Fibroblast of lung (primary cell): ENCODE results near the gene TTI1. TPM values are rescaled to one million over a fixed set of nuclear protein-coding genes. Genes with fewer than 3 reads are reported as not detected.

Source experiments
- DNase-seq, 2 donors: peaks; one replicate each; pipeline versions ENCODE4 v3.0.0 to v3.0.0-alpha.2; 2010; ENCODE audit warnings: low read depth in 2 of 2
- H2AFZ ChIP-seq: 2 replicates; pipeline ENCODE4 v1.5.1; 2012; ENCODE audit warnings: low read length, control low read depth, inconsistent platforms
- H3K27ac ChIP-seq: 2 replicates; pipeline ENCODE4 v1.5.1; 2011; ENCODE audit warnings: low read length, control low read depth; ENCODE audit not compliant: insufficient read depth
- H3K27me3 ChIP-seq: 2 replicates; pipeline ENCODE4 v1.5.1; 2011; ENCODE audit warnings: mild to moderate bottlenecking, low read length; ENCODE audit not compliant: control insufficient read depth, insufficient read depth
- H3K36me3 ChIP-seq: 2 replicates; pipeline ENCODE4 v1.5.1; 2011; ENCODE audit warnings: low read length; ENCODE audit not compliant: control insufficient read depth, insufficient read depth
- H3K4me1 ChIP-seq: 2 replicates; pipeline ENCODE4 v1.5.1; 2011; ENCODE audit warnings: low read length; ENCODE audit not compliant: control insufficient read depth, insufficient read depth; ENCODE audit errors: extremely low read depth
- H3K4me2 ChIP-seq: 2 replicates; pipeline ENCODE4 v1.5.1; 2011; ENCODE audit warnings: low read length, control low read depth; ENCODE audit not compliant: insufficient read depth; ENCODE audit errors: extremely low read depth
- H3K4me3 ChIP-seq, 4 experiments: fragments of 200-600 bp in 1 of 4; sonication (generic) in 1 of 4; replicated peaks in 1 of 4; 2 replicates each; pipeline ENCODE4 v1.5.1; 2011 to 2016; ENCODE audit warnings: low read length in 4 of 4, low read depth in 3 of 4, mild to moderate bottlenecking in 3 of 4, control low read depth in 2 of 4, inconsistent platforms in 1 of 4, mixed read lengths in 1 of 4; ENCODE audit not compliant: insufficient read depth in 1 of 4; ENCODE audit errors: control extremely low read depth in 1 of 4
- H3K79me2 ChIP-seq: 2 replicates; pipeline ENCODE4 v1.5.1; 2012; ENCODE audit warnings: mild to moderate bottlenecking, low read length, inconsistent platforms; ENCODE audit not compliant: control insufficient read depth, insufficient read depth
- H3K9ac ChIP-seq: 2 replicates; pipeline ENCODE4 v1.5.1; 2011; ENCODE audit warnings: mild to moderate bottlenecking, low read length, control low read depth; ENCODE audit not compliant: insufficient read depth
- H3K9me3 ChIP-seq: 2 replicates; pipeline ENCODE4 v1.5.1; 2012; ENCODE audit warnings: low read depth, low read length; ENCODE audit not compliant: control insufficient read depth, insufficient read depth
- H4K20me1 ChIP-seq: 2 replicates; pipeline ENCODE4 v1.5.1; 2011; ENCODE audit warnings: low read length; ENCODE audit not compliant: control insufficient read depth, insufficient read depth; ENCODE audit errors: extremely low read depth
- CTCF ChIP-seq, 2 donors: IDR thresholded peaks in 1 of 2; conservative IDR thresholded peaks in 1 of 2; 1 replicate in 1 of 2; 2 replicates in 1 of 2; pipeline ENCODE4 v1.5.1; 2011 to 2012; ENCODE audit warnings: low read length in 2 of 2, control low read depth in 1 of 2, inconsistent platforms in 1 of 2, low read depth in 1 of 2, mild to moderate bottlenecking in 1 of 2
- EZH2 ChIP-seq: IDR thresholded peaks from 2 replicates; pipeline ENCODE4 v1.5.1; 2012; ENCODE audit warnings: low read length, control low read depth, mild to moderate bottlenecking; ENCODE audit errors: missing control alignments
- polyA plus RNA-seq, 2 donors: library from polyadenylated mRNA; depleted of rRNA in 1 of 2; stranded (reverse) in 1 of 2; unstranded in 1 of 2; fragments of >200 nt; gene quantifications; 2 replicates each; pipeline ENCODE4 v1.2.1, GENCODE V29; 2011 to 2012; ENCODE audit warnings: missing spikeins in 1 of 2
- total RNA-seq: library from RNA; depleted of rRNA; stranded (reverse); fragments of >200 nt; gene quantifications from 2 replicates; pipeline ENCODE4 v1.2.1, GENCODE V29; 2014

TTI1 gene
- total and polyA plus RNA-seq, 2 donors (not counting 1 experiment from before 2014, with no cell fraction given): 12.6 to 20.0 TPM

DNA sequence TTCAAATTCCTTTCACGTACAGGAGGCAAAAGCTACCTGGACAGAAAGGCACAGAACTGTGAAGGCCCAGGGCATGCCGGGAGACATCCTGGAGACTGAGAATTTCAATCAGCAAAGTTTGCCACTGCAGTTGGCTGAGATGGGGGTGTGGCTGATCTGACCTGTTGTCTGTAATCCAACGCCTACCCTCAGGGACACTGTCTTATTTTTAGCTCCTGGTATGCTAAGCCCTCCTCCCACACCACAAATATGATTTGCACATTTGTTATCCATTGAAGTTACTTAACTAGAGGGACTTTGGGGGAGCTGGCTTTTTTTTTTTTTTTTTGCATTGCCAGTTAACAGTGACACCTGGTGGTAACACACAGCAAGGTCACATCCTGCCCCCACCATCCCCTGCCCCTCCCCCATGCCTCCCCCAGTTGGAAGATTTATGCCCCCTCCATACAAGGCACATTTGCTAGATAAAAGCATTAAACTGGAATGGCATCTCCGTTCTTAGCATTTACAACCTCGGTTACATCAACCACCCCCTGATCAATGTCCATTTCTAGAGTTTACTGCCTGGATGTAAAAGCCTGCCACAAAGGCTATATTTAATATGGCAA is 40.4 kb downstream of the TTI1 start:
- Histone ChIP-seq H3K4me2 (no peak overlapping the region), H3K9ac (no peak overlapping the region)

GRCh38 chr20:37991908-37992307 is 41.3 kb downstream of the TTI1 start:
- TF ChIP-seq EZH2: no peak
- no peak for TF ChIP-seq CTCF (conservative IDR thresholded peaks at IDR 0.05 in 1 of 2, IDR thresholded peaks at IDR 0.05 in 1 of 2; ENCODE audit: low read depth in 1 of 2, low read length in 2 of 2)
- Histone ChIP-seq H3K4me1 (peaks cover 5% of the 10 kb centered on the region), H3K9ac (no peak overlapping the region), H3K9me3 (no peaks in the 10 kb centered on the region), H3K27me3 (no peaks in the 10 kb centered on the region), H3K4me2 (no peak overlapping the region), H2AFZ (no peak overlapping the region), H3K27ac (no peak overlapping the region), H4K20me1 (no peaks in the 10 kb centered on the region), H3K36me3 (peaks cover 8% of the 10 kb centered on the region), H3K79me2 (no peaks in the 10 kb centered on the region), H3K4me3 (no peak overlapping the region)
- no peak for DNase-seq

More for the DNA sequence above, 40.4 kb downstream of the TTI1 start:
- TF ChIP-seq CTCF (conservative IDR thresholded peaks at IDR 0.05 in 1 of 2, IDR thresholded peaks at IDR 0.05 in 1 of 2; ENCODE audit: low read depth in 1 of 2, low read length in 2 of 2): peak; percentile 34 to 51
- no peak for TF ChIP-seq EZH2
- Histone ChIP-seq H2AFZ (no peak overlapping the region), H4K20me1 (no peaks in the 10 kb centered on the region), H3K4me3 (no peak overlapping the region), H3K27me3 (no peaks in the 10 kb centered on the region), H3K9me3 (no peaks in the 10 kb centered on the region), H3K79me2 (no peaks in the 10 kb centered on the region), H3K27ac (no peak overlapping the region), H3K4me1 (peaks cover 5% of the 10 kb centered on the region), H3K36me3 (peaks cover 8% of the 10 kb centered on the region)
- peak; percentile 87 to 88 for DNase-seq

- DNase-seq: no peak
- no peak overlapping the region for H2AFZ ChIP-seq
- H3K27me3 ChIP-seq: no peaks in the 10 kb centered on the region
- no peak overlapping the region for H3K4me3 ChIP-seq
- H3K9me3 ChIP-seq: no peaks in the 10 kb centered on the region
- H3K4me1 ChIP-seq: peaks cover 5% of the 10 kb centered on the region
- H4K20me1 ChIP-seq: no peaks in the 10 kb centered on the region
- no peaks in the 10 kb centered on the region for H3K79me2 ChIP-seq
- no peak for TF ChIP-seq CTCF (conservative IDR thresholded peaks at IDR 0.05 in 1 of 2, IDR thresholded peaks at IDR 0.05 in 1 of 2; ENCODE audit: low read depth in 1 of 2, low read length in 2 of 2)
- no peak for TF ChIP-seq EZH2
- H3K9ac ChIP-seq: no peak overlapping the region
- peaks cover 3% of the 10 kb centered on the region for H3K36me3 ChIP-seq
- no peak overlapping the region for H3K4me2 ChIP-seq
- no peak overlapping the region for H3K27ac ChIP-seq
These were observed 41.9 kb downstream of the TTI1 start for GRCh38 chr20:37991157-37991866.
